Activated CD4-positive, alpha-beta T cell treated with anti-CD3 and anti-CD28 coated beads, Interleukin-10, Interleukin-2, amounts not matched to agents 100 ng/mL and 50 ng/mL, durations not matched to agents 16 hours and 8 hours (primary cell): ENCODE measurements around the gene LPP.
A peak's percentile ranks its signal among the peaks of the same experiment; 100 is the strongest.

Experiments used
- DNase-seq: peaks from one replicate; pipeline ENCODE4 v3.0.0-alpha.2; 2020

The LPP gene

GRCh38 chr3:188342991-188343732 is 189.2 kb downstream of the LPP start:
- DNase-seq: no peak

- DNase-seq: no peak
Observed at GRCh38 chr3:188343894-188344293, 189.9 kb downstream of the LPP start.

GRCh38 chr3:188345223-188345622 is 191.3 kb downstream of the LPP start:
- no peak for DNase-seq

DNA sequence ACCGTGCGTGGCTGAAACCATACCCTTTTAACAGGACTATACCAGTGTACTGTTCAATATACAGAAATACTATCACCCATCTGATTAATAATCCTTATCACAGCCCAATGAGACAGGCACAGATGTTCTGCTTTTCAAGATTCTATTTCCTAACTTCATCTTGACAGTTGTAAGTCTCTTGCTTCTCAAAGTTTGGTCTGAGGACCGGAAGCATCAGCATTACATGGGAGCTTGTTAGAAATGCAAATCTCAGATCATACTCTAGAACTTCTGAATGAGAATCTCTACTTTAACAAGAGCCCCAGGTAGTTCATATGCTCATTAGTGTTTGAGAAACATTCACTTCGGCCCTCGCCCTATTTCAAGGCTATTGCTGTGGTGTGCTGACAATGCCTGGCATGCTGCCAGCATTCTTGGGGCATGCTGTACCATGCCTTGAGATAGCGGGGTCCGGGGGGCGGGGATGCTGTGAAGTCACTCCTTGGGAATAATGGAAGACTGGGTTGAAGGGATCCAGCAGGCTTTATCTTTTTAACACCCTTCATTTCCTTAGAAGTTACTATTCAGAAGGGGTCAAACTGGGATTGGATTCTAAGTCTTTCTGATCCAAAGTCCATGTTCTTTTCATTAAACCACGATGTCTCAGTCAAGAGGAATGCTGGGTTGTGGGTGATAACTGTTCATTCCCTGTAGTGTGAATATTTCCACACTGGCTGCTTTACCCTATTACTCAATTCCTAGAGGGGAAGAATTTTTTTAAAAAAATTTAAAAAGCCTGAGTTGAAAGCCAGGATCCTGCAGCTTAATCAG is 194.7 kb downstream of the LPP start:
- DNase-seq: no peak

DNA sequence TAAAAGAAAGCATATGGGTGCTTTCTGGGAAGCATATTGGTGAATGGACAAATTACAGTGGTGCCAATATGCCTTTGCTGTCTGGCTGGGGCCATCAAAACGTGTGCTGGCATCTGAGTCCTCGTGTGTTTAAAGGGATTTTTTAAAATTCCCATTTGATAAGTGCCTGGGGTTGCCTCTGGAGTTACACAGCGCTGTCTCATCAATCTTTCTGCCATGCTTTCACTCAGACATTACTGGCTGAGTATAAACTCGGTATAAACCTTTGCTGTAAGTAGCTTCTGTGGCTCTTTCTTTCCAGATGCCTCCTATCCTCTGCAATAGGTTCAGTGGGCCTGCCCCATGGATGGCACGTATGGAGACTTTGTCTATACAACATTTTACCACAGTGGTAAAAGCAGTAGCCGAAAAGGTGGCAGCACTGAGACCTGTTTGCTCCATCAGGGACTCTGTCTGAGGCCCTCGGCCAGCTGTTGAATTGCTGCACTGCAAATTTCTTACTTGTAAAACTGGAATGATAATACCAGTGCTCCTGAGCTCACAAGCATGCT is 195.5 kb downstream of the LPP start:
- no peak for DNase-seq

GRCh38 chr3:188349933-188350332 is 196.0 kb downstream of the LPP start:
- no peak for DNase-seq

DNA sequence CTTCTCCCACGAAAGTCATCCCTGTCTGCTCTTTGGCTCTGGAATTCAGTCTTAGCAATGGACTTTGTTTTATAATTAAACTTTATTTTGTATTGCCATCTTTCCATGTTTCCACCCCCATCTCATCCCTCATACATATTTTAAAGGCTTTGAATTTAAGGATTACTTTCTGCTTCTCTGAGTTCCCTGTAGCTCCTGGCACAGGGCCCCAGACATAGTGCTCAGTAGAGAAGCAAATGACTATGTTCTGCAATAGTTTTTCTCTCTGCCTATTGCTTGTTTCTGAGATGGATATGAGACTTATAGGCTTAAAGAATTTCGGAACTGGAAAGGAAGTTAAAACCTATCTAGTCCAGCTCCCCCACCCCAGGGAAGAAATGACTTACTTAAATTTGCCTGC is 197.0 kb downstream of the LPP start:
- DNase-seq: no peak

DNA sequence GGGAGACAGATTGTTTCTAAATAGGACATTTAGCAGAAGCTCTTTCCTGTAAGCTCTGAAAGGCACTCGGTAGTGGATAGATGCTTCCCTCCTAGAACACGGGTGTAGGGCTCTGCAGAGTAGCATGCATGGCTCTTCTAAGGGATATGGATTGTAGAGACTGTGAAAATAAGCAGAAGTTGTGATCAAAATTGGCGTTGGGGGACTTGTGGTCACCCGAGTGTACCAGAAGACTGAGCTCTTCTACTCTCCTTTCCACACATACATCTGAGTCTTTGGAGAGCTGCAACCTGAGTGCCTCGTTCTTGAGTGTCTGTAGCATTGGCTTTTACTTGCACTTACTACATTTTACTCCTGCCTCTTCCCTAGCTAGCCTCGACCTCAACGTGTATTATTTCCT is 197.7 kb downstream of the LPP start:
- DNase-seq: no peak

GRCh38 chr3:188352196-188352927 is 198.4 kb downstream of the LPP start:
- no peak for DNase-seq

DNA sequence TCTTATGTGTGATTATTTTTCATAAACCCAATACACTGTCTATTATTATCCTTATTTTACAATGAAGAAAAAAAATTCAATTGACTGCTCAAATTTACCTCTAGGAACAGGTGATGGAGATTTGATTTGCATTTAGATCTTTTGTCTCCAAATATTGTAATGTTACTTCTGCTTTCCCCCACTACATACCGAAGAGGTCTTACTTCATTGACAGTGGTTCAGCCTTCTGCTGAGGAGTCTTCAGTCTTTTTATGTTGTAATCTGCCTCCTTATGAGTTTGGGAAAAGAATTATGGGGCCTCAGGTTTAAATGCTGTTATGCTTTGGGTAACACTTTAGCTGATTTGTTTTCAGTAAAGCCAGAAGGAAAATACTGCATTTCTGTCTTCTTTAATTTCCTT is 199.5 kb downstream of the LPP start:
- no peak for DNase-seq

DNA sequence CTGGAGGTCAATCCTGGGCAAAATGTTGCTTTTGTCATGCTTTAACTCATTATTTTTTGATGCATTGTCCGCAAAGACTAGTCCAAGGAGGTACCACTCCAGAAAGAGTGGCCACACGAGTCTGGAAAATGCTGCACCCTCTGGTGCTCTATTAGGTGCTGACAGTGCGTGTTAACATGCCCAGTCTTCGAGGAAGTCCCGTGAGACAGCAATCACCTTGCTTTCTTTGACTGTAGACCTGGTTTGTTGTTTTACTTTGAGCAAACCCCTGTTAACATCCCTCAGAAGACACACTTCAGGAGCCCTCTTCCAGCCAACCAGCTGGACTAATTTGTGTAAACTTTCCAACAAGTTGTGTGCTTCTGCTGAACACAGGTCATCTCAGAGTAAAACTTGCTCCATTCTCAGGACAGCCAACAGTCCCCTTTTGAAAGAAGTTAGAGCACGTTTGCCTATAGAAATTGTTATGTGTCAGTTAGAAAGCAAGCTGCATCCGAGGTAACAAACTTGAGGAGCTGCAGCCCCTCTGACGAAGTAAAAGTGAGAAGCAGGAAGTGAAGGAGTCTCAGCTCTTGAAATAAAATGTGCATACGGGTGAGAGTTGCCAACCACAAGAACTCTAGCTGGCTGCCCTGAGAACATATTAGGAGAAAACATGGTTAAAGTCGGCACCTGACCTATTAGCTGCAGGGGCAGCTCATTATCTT is 205.0 kb downstream of the LPP start:
- DNase-seq: peak; percentile 65

DNA sequence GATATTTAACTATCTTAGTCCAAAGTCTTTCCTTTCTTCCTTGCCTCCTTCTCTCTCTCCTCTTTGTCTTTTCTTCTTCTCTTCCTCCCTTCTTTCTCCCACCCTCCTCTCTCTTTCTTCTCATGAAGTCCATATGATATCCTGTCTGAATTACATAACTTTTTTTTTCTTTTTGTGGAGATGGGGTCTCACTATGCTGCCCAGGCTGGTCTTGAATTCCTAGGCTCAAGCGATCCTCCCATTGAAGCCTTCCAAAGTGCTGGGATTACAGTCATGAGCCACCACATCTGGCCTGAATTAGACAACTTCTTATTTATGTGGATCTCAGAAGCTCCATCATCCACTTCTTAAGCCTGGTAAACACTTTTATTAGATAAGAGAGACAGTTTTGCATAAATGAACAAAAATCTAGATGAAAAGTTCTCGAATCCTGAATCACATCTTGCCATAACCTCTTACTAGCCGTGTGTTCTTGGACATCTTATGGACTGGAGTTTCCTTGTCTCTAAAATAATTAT is 206.5 kb downstream of the LPP start:
- DNase-seq: no peak

DNA sequence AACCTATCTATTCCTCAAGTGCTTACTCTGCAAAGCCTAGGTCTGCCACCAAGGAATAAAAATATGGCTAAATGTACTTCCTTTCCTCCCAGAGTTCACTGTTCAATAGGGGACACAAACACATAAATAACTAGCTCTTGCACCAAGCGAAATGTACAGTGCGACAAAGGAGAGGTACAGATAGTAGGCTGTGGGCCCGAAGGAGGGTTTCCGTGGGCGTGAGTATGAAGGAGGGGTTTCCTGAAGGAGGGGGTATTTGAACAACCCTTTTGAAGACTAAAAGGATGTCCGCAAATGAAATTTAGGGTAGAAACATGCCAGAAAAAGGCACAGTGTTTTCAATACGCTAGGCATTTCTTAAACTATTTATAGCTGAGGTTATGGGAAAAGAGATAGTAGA is 207.9 kb downstream of the LPP start:
- no peak for DNase-seq

GRCh38 chr3:188362405-188362831 is 208.5 kb downstream of the LPP start:
- DNase-seq: no peak

DNA sequence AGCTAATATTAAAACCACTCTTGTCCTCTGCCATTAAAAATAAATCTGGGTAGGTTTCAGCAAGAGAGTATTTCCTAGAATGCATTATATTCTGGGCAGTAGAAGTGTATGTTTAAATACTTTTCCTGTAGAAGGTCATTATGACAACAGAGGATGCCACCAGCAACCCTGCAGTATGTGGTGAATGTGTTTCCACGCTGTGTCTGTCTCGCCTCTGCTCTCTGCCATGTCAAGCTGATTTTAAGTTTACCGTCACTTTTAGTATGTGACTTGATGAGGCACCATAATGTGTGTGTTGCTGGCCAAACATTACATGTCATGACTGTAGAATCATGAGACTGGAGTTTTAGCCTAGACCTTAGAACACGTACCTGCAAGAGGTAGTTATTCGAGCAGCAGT is 211.2 kb downstream of the LPP start:
- DNase-seq: no peak

DNA sequence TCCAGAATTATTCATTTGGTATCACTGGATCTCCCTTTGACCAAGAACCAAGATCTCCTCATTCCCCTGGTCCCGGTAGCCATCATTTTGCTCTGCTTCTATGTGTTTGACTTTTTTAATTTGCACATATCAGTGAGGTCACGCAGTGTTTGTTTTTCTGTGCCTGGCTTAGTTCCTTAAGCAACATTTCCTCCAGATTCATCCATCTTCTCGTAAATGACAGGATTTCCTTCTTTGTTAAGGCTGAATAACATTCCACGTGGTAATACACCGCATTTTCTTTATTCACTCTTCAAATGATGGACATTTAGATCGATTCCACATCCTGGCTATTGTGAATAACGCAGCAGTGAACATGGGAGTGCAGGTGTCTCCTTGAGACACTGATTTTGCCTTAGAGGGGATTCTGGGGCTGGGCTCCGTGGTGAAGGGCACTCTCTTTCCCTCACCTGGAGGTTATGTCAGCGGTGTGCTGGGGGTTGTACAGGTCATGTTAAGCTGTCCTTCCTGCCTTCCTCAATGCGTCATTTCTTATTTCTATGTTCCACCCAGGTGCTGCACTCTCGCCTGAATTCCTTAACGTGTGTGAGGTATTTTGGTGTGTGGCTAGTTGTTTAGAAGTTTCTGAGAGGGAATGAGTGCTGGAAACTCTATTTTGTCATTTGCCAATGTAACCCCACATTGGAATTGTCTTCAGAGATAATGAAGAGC is 212.2 kb downstream of the LPP start:
- DNase-seq: no peak

GRCh38 chr3:188367678-188368077 is 213.7 kb downstream of the LPP start:
- DNase-seq: no peak

DNA sequence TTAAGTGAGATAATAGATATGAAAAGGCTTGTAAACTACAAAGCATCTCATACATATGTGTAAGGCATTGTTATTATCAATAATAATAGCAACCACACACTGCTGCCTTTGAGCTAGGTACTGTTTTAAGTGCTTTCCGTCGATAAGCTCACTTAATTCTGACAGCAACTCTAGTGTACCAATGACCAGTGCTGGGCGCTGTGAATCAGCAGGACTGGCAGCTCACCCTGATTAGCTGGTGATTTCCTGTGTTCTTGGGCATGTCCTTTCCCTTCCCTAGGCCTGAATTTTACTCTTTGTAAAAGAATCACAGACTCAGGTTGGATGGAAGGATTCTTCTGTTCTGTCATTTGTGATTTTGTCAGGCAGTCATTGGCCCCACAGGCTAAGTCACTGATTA is 215.6 kb downstream of the LPP start:
- no peak for DNase-seq

- DNase-seq: no peak
Observed at GRCh38 chr3:188370081-188370830, 216.3 kb downstream of the LPP start.

DNA sequence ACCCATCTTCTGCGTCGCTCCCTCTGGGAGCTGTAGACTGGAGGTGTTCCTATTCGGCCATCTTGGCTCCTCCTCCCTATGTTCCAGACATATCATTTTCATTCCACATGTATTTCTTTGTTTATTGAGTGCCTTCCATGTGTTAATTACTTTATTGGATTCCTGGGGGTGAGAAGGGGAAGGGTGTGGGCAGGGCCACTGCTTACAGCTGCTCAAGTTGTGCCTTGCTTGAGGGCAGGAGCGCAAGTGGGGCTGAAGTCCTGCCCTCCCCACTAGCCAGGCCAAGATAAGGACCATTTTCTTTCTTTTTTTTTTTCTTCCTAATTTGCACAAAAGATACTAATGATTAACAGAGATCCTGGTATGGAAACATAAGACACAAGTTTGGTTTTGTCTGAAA is 224.8 kb downstream of the LPP start:
- DNase-seq: no peak

GRCh38 chr3:188380252-188380651 is 226.3 kb downstream of the LPP start:
- DNase-seq: no peak
